ENCODE data around the gene FZD4. TPM values are rescaled to one million over a fixed set of nuclear protein-coding genes. Genes with fewer than 3 reads are reported as not detected.

FZD4 gene
- total and polyA plus RNA-seq, 10 of the 15 experiments (the other 5 are each of a cell fraction or from before 2014, with no cell fraction given): under 0.01 to 0.13 (median 0.01) TPM; not detected in 6

DNA sequence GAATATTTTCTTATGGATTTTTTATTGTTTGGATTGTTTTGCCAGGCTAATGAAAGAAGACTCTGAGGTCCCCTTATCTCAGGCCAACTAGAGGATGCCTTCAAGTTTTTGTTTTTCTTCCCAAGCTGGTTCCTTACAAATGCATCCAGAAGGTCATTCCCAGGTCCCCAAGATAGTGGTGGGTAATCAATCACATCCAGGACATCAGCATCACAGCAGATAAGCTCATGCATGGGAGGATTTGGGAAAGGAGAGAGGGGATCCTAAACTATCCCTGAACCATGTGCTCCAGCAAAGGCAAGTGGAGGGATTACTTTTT is 20.7 kb downstream of the FZD4 start (continued):
- no peak for TF ChIP-seq IKZF1 (conservative IDR thresholded peaks at IDR 0.05)
- TF ChIP-seq HCFC1 (IDR thresholded peaks at IDR 0.05; ENCODE audit: low read length): no peak
- TF ChIP-seq, protein P1, sequence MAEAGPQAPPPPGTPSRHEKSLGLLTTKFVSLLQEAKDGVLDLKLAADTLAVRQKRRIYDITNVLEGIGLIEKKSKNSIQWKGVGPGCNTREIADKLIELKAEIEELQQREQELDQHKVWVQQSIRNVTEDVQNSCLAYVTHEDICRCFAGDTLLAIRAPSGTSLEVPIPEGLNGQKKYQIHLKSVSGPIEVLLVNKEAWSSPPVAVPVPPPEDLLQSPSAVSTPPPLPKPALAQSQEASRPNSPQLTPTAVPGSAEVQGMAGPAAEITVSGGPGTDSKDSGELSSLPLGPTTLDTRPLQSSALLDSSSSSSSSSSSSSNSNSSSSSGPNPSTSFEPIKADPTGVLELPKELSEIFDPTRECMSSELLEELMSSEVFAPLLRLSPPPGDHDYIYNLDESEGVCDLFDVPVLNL (IDR thresholded peaks at IDR 0.05; ENCODE audit: low read depth, low read length): no peak
- TF ChIP-seq STAT1 (conservative IDR thresholded peaks at IDR 0.05): no peak
- no peak for TF ChIP-seq MEF2B (IDR thresholded peaks at IDR 0.05; ENCODE audit: partially characterized antibody, poor library complexity, severe bottlenecking)
- TF ChIP-seq, protein P2, sequence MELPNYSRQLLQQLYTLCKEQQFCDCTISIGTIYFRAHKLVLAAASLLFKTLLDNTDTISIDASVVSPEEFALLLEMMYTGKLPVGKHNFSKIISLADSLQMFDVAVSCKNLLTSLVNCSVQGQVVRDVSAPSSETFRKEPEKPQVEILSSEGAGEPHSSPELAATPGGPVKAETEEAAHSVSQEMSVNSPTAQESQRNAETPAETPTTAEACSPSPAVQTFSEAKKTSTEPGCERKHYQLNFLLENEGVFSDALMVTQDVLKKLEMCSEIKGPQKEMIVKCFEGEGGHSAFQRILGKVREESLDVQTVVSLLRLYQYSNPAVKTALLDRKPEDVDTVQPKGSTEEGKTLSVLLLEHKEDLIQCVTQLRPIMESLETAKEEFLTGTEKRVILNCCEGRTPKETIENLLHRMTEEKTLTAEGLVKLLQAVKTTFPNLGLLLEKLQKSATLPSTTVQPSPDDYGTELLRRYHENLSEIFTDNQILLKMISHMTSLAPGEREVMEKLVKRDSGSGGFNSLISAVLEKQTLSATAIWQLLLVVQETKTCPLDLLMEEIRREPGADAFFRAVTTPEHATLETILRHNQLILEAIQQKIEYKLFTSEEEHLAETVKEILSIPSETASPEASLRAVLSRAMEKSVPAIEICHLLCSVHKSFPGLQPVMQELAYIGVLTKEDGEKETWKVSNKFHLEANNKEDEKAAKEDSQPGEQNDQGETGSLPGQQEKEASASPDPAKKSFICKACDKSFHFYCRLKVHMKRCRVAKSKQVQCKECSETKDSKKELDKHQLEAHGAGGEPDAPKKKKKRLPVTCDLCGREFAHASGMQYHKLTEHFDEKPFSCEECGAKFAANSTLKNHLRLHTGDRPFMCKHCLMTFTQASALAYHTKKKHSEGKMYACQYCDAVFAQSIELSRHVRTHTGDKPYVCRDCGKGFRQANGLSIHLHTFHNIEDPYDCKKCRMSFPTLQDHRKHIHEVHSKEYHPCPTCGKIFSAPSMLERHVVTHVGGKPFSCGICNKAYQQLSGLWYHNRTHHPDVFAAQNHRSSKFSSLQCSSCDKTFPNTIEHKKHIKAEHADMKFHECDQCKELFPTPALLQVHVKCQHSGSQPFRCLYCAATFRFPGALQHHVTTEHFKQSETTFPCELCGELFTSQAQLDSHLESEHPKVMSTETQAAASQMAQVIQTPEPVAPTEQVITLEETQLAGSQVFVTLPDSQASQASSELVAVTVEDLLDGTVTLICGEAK (IDR thresholded peaks at IDR 0.05; ENCODE audit: borderline replicate concordance): no peak
- TF ChIP-seq SMAD5 (IDR thresholded peaks at IDR 0.05; ENCODE audit: low read depth): no peak
- TF ChIP-seq, protein P3, sequence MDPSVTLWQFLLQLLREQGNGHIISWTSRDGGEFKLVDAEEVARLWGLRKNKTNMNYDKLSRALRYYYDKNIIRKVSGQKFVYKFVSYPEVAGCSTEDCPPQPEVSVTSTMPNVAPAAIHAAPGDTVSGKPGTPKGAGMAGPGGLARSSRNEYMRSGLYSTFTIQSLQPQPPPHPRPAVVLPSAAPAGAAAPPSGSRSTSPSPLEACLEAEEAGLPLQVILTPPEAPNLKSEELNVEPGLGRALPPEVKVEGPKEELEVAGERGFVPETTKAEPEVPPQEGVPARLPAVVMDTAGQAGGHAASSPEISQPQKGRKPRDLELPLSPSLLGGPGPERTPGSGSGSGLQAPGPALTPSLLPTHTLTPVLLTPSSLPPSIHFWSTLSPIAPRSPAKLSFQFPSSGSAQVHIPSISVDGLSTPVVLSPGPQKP (IDR thresholded peaks at IDR 0.05; ENCODE audit: low read depth, low read length): no peak
- TF ChIP-seq, protein P4, sequence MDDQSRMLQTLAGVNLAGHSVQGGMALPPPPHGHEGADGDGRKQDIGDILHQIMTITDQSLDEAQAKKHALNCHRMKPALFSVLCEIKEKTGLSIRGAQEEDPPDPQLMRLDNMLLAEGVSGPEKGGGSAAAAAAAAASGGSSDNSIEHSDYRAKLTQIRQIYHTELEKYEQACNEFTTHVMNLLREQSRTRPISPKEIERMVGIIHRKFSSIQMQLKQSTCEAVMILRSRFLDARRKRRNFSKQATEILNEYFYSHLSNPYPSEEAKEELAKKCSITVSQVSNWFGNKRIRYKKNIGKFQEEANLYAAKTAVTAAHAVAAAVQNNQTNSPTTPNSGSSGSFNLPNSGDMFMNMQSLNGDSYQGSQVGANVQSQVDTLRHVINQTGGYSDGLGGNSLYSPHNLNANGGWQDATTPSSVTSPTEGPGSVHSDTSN (IDR thresholded peaks at IDR 0.05; ENCODE audit: insufficient replicate concordance, low read depth, low read length): no peak

Data from GM12878 (cell line).